HG02642 (cell line): Measurements from ENCODE around the gene KCNQ1.

Experiments
- ATAC-seq: cut with Tn5 transposase; IDR thresholded peaks from one replicate; pipeline ENCODE4 v1.9.1; 2021; ENCODE audit warnings: mild to moderate bottlenecking; ENCODE audit not compliant: unreplicated experiment, poor library complexity

The KCNQ1 gene

DNA sequence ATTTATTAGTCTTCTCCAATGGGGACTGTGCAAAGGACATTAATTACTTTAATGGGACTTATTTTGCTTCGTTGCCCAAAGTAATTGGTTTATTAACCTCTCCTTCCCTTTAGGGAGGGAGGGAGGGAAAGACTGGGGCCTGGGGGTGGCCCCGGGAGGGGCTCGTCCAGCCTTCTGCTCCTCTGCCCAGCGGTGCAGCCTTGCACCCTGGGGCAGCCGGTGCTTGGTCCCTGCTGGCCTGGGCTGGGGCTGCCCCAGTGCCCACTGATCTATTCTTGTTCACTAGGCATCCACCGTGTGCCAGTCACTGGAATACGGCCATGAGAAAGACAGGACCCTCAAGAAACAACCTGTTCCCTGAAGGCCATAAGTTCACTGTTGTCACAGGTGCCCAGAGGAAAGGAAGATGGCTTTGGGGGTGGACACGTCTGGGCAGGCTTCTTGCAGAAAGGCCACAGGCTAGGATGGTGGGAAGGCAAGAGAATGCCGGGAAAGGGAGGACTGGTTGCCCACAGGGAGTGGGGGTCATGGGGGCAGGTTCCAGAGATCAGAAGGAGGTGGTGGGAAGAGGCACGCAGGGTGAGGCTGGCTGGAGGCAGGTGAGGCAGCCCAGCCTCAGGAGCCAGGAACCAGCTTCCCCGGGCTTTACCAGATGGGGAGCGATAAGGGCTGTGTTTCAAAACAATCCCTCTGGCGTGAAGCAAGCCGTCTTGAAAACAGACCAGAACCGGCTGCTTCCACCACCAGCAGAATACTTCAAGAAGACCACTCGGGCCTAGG lies 302.6 kb downstream of the KCNQ1 start:
- ATAC-seq: no peak

DNA sequence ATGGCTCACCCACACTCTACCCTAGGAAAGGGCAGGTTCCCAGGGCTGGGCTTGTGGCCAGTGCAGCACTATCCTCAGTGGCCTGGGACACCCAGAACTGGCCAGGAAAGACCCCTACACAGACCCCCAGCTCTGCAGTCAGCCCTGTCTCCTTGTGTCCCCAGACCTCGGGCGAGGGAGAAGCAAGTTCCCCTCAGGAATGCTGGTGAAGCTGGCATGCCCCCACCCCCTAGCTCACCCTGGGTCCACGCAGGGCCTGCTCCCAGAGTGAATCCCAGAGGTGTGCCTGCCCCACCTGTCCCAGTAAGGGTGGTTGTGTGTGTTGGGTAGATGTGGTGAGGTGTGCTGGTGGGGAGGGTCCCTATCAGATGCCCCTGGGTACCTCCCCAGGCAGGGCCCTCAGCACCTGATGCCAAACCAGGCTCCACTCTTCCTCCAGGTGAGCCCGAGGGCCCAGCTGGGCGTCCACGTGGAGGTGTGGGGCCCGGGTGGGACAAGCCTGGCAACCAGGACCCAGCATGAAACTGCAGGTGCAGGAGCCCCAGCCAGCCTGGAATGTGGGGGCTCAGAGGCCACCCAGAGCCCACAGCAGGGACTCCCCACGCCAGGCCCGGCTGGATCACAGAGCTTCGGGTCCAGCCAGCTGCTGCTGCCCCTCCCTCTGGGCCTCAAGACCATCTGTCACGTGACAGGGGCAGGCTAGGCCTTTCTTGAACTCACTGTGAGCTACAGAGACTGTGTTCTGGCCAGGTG lies 303.4 kb downstream of the KCNQ1 start:
- no peak for ATAC-seq

- ATAC-seq: no peak
These were observed 304.2 kb downstream of the KCNQ1 start for GRCh38 chr11:2748814-2749554.

DNA sequence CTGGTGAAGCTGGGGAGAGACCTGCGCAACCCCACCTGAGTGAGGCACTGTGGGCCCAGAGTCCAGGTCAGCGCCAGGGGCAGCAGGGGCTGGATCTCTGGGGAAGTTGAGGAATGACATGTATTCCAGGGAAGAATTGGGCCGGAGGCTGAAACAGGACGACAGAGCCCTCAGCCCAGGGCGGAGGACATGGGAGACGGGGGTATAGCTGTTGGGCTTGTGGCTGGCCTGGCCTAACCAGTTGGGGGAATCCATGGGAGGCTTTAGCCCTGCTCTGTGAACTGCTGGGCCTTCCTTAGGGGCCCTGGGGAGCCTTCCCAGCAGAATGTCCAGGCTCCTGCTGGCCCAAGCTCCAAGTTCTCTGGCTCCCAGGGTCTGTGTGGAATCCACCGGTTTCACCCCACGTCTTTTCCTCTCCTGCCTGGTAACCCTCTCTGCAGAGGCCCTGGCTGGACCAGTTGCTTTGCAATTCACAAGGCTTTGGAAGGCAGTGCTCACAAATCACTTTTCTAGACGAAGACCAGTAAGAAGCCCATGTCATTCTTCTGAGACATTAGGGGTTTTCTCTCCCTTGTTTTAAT lies 305.4 kb downstream of the KCNQ1 start:
- ATAC-seq: no peak

- ATAC-seq: no peak
These were observed 306.1 kb downstream of the KCNQ1 start for GRCh38 chr11:2750682-2751522.

DNA sequence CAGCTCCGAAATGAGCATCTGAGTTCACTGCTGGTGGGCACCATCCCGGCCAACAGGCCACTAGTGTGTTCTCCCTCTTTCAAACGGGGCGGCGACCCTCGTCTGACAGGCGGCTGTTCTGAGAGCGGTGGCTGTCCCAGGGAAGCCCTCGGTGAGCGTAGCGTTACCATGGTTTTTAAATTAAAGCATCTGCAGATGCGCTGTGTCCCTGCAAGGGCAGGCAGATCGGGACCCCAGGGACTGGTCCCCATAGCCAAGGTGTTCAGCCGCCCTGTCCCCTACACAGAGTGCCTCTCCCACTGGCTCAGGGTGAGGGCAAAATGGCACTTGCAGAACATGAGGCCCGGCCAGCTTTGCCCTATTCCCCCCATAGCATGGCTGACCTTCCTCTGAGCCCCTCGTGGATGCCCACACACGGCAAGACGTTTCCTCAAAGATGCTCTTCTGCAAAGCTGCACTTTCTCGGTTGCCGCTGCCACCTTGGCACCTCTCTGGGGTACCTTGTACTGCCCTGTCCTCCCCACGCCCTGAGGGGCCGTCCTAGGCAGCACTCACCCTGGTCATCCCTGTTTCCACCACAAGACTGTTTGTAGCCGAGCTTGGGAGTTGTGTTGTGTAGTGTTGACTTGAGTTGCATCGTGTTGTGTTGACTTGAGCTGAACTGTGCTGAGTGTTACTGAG lies 306.9 kb downstream of the KCNQ1 start:
- ATAC-seq: no peak

GRCh38 chr11:2752204-2752770 lies 307.5 kb downstream of the KCNQ1 start:
- ATAC-seq: no peak

DNA sequence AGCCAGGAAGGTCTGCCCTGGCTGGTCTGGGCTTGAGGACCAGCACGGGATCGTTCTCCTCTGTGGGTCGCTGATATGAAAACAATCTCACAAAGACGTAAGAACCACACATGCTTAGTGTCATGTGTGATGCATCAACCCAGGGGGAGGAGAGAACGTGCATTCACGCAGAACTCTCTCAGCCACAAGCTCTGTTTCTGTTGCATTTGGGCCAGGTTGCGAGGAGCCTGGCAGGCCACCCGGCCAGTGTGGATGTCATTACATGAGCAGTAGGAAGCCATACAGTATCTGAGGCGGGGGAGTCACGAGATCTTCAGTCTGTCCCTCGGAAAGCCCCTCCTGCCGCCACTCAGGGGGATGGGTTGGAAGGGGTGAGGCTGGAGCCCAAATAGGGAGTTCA lies 308.1 kb downstream of the KCNQ1 start:
- ATAC-seq: no peak

DNA sequence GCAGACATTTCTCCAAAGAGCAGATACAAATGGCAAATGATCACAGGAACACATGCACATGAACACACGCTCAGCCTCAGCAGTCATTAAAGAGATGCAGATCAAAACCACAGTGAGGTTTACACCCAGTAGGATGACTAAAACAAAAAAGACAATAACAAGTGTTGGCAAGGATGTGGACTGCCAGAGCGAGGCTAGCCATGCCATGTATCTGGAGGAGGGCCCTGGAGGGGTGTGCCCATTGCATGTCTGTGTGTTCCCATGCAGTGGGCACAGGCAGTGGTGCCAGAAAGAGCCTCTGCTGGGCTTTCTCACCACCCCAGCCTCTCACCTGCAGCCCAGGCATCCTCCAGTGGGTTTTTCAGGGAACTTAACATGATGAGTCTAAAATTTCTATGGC lies 309.2 kb downstream of the KCNQ1 start:
- ATAC-seq: no peak

GRCh38 chr11:2755071-2755470 lies 310.3 kb downstream of the KCNQ1 start:
- no peak for ATAC-seq

DNA sequence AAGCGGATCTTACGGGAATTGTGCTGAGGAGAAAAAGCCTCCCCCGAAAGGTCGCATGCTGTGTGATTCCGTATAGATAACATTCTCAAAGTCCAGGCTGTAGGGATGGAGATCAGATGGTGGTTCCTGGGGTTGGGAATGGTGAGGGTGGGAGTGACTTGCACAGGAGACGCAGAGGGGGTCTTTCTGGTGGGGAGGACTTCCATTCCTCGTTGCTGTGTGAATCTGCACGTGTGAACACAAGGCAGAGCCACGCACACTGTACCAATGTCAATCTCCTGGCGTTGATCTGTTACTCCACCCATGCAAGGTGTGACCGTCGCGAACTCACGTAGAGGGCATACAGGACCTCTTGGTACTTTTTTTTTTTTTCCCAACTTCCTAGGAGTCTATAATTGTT lies 313.9 kb downstream of the KCNQ1 start:
- no peak for ATAC-seq

DNA sequence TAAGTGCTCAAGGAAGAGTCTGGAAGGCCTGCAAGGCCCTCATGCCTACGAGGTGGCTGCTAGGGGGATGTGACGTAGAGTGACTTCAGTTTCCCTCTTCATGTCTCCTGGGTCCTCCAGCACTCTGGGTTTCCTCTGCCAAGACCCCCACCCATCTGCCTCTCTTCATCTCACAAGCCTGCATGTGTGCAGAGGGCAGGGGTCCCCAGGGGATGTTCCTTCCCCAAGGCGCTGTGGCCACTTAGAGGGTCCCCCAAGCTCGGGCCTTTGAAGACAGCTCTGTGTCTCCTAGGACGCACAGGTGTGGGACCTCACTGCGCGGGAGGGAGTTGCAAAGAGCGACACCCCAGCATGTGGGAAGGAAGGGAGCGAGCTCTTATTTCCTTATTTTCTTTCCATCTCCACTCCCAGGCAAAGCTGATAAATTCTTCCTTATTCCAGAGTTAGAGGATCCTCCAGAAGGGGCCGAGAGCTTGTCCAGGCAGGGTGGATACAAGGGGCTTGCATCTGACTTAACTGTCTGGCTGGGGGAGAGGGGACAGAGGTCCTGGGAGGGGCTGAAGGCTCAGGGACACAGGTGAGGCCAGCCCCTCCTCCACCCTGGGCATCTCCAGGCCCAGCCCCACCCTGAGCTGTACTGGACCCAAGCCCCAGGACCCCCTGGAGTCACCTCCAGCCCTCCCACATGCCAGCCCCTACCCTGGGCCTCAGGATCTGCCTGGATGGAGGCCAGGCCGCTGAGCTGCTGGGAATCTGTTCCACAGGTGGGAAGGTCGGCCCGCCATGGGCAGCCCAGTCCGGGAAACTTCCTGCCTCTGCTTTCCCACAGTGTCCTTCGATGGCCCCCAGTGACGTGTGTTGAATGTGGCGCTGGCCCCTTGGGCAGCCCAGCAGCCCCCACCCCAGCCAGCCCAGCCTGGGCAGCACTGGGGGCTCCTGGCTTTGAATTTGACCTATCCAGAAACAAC lies 314.7 kb downstream of the KCNQ1 start:
- no peak for ATAC-seq

DNA sequence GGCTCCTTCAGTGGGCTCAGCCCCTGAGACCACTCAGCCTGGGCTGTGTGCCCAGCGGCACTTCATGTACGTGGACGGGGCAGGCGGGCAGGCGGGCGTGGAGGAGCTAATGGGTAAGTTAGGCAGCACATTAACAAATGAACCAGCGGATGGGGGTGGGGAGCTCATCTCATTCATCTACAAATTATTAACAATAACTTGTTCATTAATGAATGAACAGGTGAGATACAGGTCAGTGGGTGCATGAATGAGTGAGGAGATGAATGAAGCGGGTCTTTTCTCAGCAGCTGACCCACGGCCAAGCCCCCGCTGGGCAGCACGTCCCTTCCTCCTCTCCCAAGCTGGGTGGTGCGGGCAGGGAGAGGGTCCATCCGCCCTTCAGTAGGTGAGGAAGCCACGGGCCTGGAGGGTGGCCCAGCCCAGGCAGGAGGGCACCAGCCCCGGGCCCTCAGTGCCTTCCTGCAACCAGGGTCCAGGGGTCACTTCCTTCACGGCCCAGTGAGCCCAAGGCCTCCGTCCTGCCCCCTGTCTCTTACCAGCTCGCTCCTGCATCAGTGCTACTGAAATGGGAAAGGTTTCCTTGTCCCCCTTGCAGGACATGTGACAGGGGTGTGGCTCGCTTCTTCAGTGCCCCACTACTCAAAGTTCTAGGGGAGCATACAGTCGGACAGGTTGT lies 315.5 kb downstream of the KCNQ1 start:
- ATAC-seq: no peak

GRCh38 chr11:2761131-2762030 lies 316.6 kb downstream of the KCNQ1 start:
- no peak for ATAC-seq

DNA sequence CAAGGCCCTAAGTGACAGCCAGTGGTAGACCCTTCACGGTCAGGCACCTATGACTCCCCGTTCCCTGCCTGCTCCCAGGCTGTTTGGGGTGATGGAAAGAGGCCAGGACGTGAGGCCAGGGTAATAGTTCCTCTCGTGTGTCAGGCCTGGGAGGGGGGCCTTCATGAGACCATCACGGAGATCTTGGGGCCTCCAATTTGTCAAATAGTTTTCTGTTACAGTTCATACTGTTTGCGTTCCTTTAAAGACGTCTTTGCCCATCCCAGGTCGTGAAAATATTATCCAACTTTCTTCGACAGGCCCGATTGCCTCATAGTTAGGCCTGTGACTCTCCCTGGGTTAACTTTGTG lies 317.2 kb downstream of the KCNQ1 start:
- ATAC-seq: no peak

GRCh38 chr11:2762451-2762850 lies 317.6 kb downstream of the KCNQ1 start:
- ATAC-seq: no peak
